Activated CD4-positive, alpha-beta T cell treated with anti-CD3 and anti-CD28 coated beads, Interleukin-2, amount 50 U/mL, for 4 hours (primary cell): ENCODE data around the gene AZIN2.

Experiments used
- DNase-seq, 2 experiments: peaks; one replicate each; pipeline ENCODE4 v3.0.0-alpha.2; 2020

Gene AZIN2

GRCh38 chr1:33157131-33157530 lies 76.2 kb downstream of the AZIN2 start:
- no peak for DNase-seq

- no peak for DNase-seq
Observed at GRCh38 chr1:33158366-33158765, 77.4 kb downstream of the AZIN2 start.

- no peak for DNase-seq
Observed at GRCh38 chr1:33159577-33159976, 78.6 kb downstream of the AZIN2 start.

- no peak for DNase-seq
Observed at GRCh38 chr1:33161061-33161681, 80.2 kb downstream of the AZIN2 start.

- no peak for DNase-seq
Observed at GRCh38 chr1:33162141-33162540, 81.2 kb downstream of the AZIN2 start.

GRCh38 chr1:33163621-33164519 lies 82.9 kb downstream of the AZIN2 start:
- no peak for DNase-seq

GRCh38 chr1:33165209-33165608 lies 84.3 kb downstream of the AZIN2 start:
- no peak for DNase-seq

- DNase-seq: no peak
Observed at GRCh38 chr1:33165809-33166208, 84.9 kb downstream of the AZIN2 start.

- no peak for DNase-seq
Observed at GRCh38 chr1:33167650-33168447, 86.9 kb downstream of the AZIN2 start.

GRCh38 chr1:33168556-33169289 lies 87.8 kb downstream of the AZIN2 start:
- no peak for DNase-seq

GRCh38 chr1:33169290-33170055 lies 88.5 kb downstream of the AZIN2 start:
- DNase-seq: no peak
